Gastroesophageal sphincter (tissue), 4 donors: ENCODE measurements around the gene ZNF177. TPM values are rescaled to one million over a fixed set of nuclear protein-coding genes. Genes with fewer than 3 reads are reported as not detected.

ENCODE experiments used
- ATAC-seq: fragments of 150-250 bp; one replicate; pipeline ENCODE4 v1.9.1; 2016; ENCODE audit warnings: mild to moderate bottlenecking, moderate library complexity
- H3K27ac ChIP-seq, 4 donors: fragments of 200-600 bp; sonication (generic) in 3 of 4; 1 replicate in 3 of 4; 2 replicates in 1 of 4; pipeline ENCODE4 v1.5.1; 2016 to 2019
- H3K27me3 ChIP-seq: fragments of 200-600 bp; sonication (generic); one replicate; pipeline ENCODE4 v1.5.1; 2019
- H3K36me3 ChIP-seq, 2 donors: fragments of 200-600 bp; sonication (generic); one replicate each; pipeline ENCODE4 v1.5.1; 2019; ENCODE audit warnings: control low read depth in 1 of 2
- H3K4me1 ChIP-seq, 3 donors: fragments of 200-600 bp; sonication (generic); 1 replicate in 2 of 3; 2 replicates in 1 of 3; pipeline ENCODE4 v1.5.1; 2016 to 2019; ENCODE audit warnings: control low read depth in 2 of 3
- H3K4me3 ChIP-seq, 2 donors: fragments of 200-600 bp; sonication (generic); one replicate each; pipeline ENCODE4 v1.5.1; 2019; ENCODE audit warnings: mild to moderate bottlenecking in 1 of 2, moderate library complexity in 1 of 2
- H3K9me3 ChIP-seq, 3 donors: fragments of 200-600 bp; sonication (generic); one replicate each; pipeline ENCODE4 v1.5.1; 2017 to 2019; ENCODE audit warnings: control low read depth in 2 of 3
- CTCF ChIP-seq, 4 experiments: fragments of 200-600 bp in 2 of 4; fragments of 450-650 bp in 2 of 4; sonication (generic) in 1 of 4; IDR thresholded peaks; one replicate each; pipeline ENCODE4 v1.5.1; 2017 to 2019; ENCODE audit warnings: antibody characterized with exemption in 4 of 4, mild to moderate bottlenecking in 2 of 4, moderate library complexity in 2 of 4
- EP300 ChIP-seq: sonication (generic); formaldehyde crosslinking; IDR thresholded peaks from one replicate; pipeline ENCODE4 v1.6.1; 2017; ENCODE audit warnings: antibody characterized with exemption, mild to moderate bottlenecking
- POLR2A ChIP-seq, 2 donors: fragments of 450-650 bp; IDR thresholded peaks; one replicate each; pipeline ENCODE4 v1.6.1; 2017; ENCODE audit warnings: antibody characterized with exemption in 2 of 2, mild to moderate bottlenecking in 2 of 2, moderate library complexity in 1 of 2
- POLR2AphosphoS5 ChIP-seq: sonication (generic); formaldehyde crosslinking; IDR thresholded peaks from one replicate; pipeline ENCODE4 v1.6.1; 2017; ENCODE audit warnings: antibody characterized with exemption
- WGBS, 2 donors: methylation state at CpG; one replicate each; pipeline ENCODE4 v1.1.5; 2018; ENCODE audit warnings: low coverage in 1 of 2; 5-methylcytosine and 5-hydroxymethylcytosine counted together
- total RNA-seq, 4 donors: library from RNA; depleted of rRNA; stranded (reverse); fragments of >200 nt; gene quantifications; one replicate each; pipeline ENCODE4 v1.1.0, GENCODE V29; 2016

Gene ZNF177
- total RNA-seq, 4 donors from 2014 or later, result 2.2 to 7.0 (median 2.6) TPM

- TF ChIP-seq CTCF (IDR thresholded peaks at IDR 0.05) (no peak), POLR2A (IDR thresholded peaks at IDR 0.05) (no peak), POLR2AphosphoS5 (no peak), EP300 (no peak)
- Histone ChIP-seq H3K27me3 (no peaks in the 10 kb centered on the region), H3K4me3 (no peak overlapping the region), H3K9me3 (peaks cover 0 to 39% (median under 1%) of the 10 kb centered on the region in 3 donors), H3K36me3 (peaks cover 0 to 100% of the 10 kb centered on the region in 2 donors), H3K4me1 (no peaks in the 10 kb centered on the region), H3K27ac (no peak overlapping the region)
- 65 to 80% methylated on average over 4 of the region's 6 CpGs for WGBS, 2 donors
- ATAC-seq, result no peak
These were observed 65.1 kb downstream of the ZNF177 start for GRCh38 chr19:9427941-9428340.

GRCh38 chr19:9430444-9430843, 67.6 kb downstream of the ZNF177 start:
- H3K9me3 ChIP-seq, result peaks cover 0 to 19% (median 0%) of the 10 kb centered on the region in 3 donors

GRCh38 chr19:9431475-9431874, 68.7 kb downstream of the ZNF177 start:
- TF ChIP-seq POLR2A (IDR thresholded peaks at IDR 0.05), result no peak
- peak in 1 of 4 experiments; percentile 54 for TF ChIP-seq CTCF (IDR thresholded peaks at IDR 0.05)
- no peak for TF ChIP-seq POLR2AphosphoS5
- no peak for TF ChIP-seq EP300
- Histone ChIP-seq H3K36me3 (peaks cover 0 to 75% of the 10 kb centered on the region in 2 donors), H3K27me3 (no peaks in the 10 kb centered on the region), H3K27ac (no peak overlapping the region), H3K9me3 (peaks cover 0 to 9% (median 0%) of the 10 kb centered on the region in 3 donors), H3K4me3 (no peak overlapping the region), H3K4me1 (peaks cover 0 to 26% (median 11%) of the 10 kb centered on the region in 3 donors)
- no peak for ATAC-seq
- 84% methylated on average over 7 of the region's 7 CpGs; no CpG with 5 or more reads in 1 of the 2 donors for WGBS, 2 donors

More at GRCh38 chr19:9430444-9430843, 67.6 kb downstream of the ZNF177 start:
- Histone ChIP-seq H3K4me3 (no peak overlapping the region), H3K4me1 (peaks cover 0 to 16% (median 6%) of the 10 kb centered on the region in 3 donors), H3K27ac (no peak overlapping the region), H3K27me3 (no peaks in the 10 kb centered on the region), H3K36me3 (peaks cover 0 to 85% of the 10 kb centered on the region in 2 donors)
- no peak for ATAC-seq
- TF ChIP-seq EP300, result no peak
- no peak for TF ChIP-seq POLR2A (IDR thresholded peaks at IDR 0.05)
- TF ChIP-seq CTCF (IDR thresholded peaks at IDR 0.05), result no peak
- no peak for TF ChIP-seq POLR2AphosphoS5
- no CpG with 5 or more reads among the region's 1 CpG for WGBS, 2 donors

Other genes starting within 250 kb of the ZNF177 start
- gene OR7G1, start 247.2 kb upstream of the ZNF177 start, total RNA-seq, result not detected
- gene OR7G3, start 236.1 kb upstream of the ZNF177 start, total RNA-seq, result not detected
- gene ZNF317, start 222.6 kb upstream of the ZNF177 start, total RNA-seq, result 10 to 100 TPM; 16.7 to 23.6 (median 20.1) TPM
- gene OR7D2, start 184.0 kb upstream of the ZNF177 start, total RNA-seq, result under 1 TPM in 2 of 4 donors, not detected in 2; 0.12 to 0.17 TPM
- not detected for gene OR7D4, start 143.4 kb upstream of the ZNF177 start, total RNA-seq
- gene OR7E24, start 112.1 kb upstream of the ZNF177 start, total RNA-seq, result not detected
- gene ZNF699, start 53.2 kb upstream of the ZNF177 start, total RNA-seq, result 10 to 100 TPM; 12.7 to 21.5 (median 15.2) TPM
- 10 to 100 TPM; 15.4 to 22.3 (median 16.7) TPM for gene ZNF559, start 38.8 kb upstream of the ZNF177 start, total RNA-seq
- gene ZNF266, start 72.6 kb downstream of the ZNF177 start, total RNA-seq, result 10 to 100 TPM; 16.0 to 25.1 (median 20.8) TPM
- not detected for gene ZNF560, start 135.6 kb downstream of the ZNF177 start, total RNA-seq
- gene ZNF426, start 175.6 kb downstream of the ZNF177 start, total RNA-seq, result 10 to 100 TPM; 12.5 to 24.3 (median 19.6) TPM
- gene ZNF121, start 221.5 kb downstream of the ZNF177 start, total RNA-seq, result 10 to 100 TPM; 22.6 to 32.2 (median 28.1) TPM